ENCODE measurements around the gene KRT6A.

GRCh38 chr12:52474212-52474611 is 18.8 kb downstream of the KRT6A start:
- TF ChIP-seq, protein P1, sequence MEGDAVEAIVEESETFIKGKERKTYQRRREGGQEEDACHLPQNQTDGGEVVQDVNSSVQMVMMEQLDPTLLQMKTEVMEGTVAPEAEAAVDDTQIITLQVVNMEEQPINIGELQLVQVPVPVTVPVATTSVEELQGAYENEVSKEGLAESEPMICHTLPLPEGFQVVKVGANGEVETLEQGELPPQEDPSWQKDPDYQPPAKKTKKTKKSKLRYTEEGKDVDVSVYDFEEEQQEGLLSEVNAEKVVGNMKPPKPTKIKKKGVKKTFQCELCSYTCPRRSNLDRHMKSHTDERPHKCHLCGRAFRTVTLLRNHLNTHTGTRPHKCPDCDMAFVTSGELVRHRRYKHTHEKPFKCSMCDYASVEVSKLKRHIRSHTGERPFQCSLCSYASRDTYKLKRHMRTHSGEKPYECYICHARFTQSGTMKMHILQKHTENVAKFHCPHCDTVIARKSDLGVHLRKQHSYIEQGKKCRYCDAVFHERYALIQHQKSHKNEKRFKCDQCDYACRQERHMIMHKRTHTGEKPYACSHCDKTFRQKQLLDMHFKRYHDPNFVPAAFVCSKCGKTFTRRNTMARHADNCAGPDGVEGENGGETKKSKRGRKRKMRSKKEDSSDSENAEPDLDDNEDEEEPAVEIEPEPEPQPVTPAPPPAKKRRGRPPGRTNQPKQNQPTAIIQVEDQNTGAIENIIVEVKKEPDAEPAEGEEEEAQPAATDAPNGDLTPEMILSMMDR (IDR thresholded peaks at IDR 0.05), result no peak
- TF ChIP-seq POLR2AphosphoS5 (IDR thresholded peaks at IDR 0.05), result no peak

Data from prostate gland (tissue), 2 donors.